Measurements from ENCODE around the gene FAM89B.

DNA sequence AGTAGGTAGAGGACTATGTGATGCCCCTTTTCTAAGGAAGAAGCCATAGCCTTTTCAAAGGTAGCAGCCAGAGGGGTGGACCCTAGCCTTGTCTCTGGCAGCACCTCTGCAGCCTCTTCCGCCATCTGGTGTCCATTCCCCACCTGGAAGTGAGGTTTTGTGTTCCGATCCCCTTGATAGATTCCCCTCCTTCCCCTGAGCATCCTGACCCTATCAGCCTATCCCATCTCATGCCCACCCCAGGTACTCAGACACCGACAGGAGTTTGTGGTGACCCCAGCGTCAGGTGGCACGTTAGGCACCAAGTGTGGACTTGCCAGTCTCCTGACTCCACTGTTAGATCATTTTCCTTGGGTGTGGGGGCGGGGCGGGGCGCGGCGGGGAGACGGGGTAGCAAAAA lies 398 bp upstream of the FAM89B start:
- no peak for TF ChIP-seq POLR2A (IDR thresholded peaks at IDR 0.05)
- TF ChIP-seq, protein P1, sequence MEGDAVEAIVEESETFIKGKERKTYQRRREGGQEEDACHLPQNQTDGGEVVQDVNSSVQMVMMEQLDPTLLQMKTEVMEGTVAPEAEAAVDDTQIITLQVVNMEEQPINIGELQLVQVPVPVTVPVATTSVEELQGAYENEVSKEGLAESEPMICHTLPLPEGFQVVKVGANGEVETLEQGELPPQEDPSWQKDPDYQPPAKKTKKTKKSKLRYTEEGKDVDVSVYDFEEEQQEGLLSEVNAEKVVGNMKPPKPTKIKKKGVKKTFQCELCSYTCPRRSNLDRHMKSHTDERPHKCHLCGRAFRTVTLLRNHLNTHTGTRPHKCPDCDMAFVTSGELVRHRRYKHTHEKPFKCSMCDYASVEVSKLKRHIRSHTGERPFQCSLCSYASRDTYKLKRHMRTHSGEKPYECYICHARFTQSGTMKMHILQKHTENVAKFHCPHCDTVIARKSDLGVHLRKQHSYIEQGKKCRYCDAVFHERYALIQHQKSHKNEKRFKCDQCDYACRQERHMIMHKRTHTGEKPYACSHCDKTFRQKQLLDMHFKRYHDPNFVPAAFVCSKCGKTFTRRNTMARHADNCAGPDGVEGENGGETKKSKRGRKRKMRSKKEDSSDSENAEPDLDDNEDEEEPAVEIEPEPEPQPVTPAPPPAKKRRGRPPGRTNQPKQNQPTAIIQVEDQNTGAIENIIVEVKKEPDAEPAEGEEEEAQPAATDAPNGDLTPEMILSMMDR (IDR thresholded peaks at IDR 0.05) = peak in 3 of 6 experiments; percentile 39 to 49 (median 46)
